CD4-positive, alpha-beta T cell (primary cell): ENCODE results near the gene GDAP1L1. TPM values are rescaled to one million over a fixed set of nuclear protein-coding genes. Genes with fewer than 3 reads are reported as not detected.
"Not testable (repeated sequence)": the region's sequence is repeated elsewhere in the genome, so short reads cannot be mapped to it uniquely, and the experiment has no call there.

ENCODE experiments used
- ATAC-seq: fragments of 200-7000 bp; cut with Tn5 transposase; one replicate; pipeline ENCODE4 v1.10.0; 2022; ENCODE audit warnings: mild to moderate bottlenecking; ENCODE audit not compliant: poor library complexity
- CTCF ChIA-PET: fragments of 350-600 bp; sonication (Branson Sonifier 250); formaldehyde crosslinking; loops from one replicate; lab custom pipeline; 2021; ENCODE audit warnings: antibody characterized with exemption, inconsistent platforms; lab: Charles Lee
- POLR2A ChIA-PET: fragments of 350-600 bp; sonication (Branson Sonifier 250); formaldehyde crosslinking; loops from one replicate; lab custom pipeline; 2021; ENCODE audit warnings: antibody characterized with exemption, inconsistent platforms; lab: Charles Lee
- DNase-seq, 14 experiments: peaks; one replicate each; pipeline ENCODE4 v3.0.0-alpha.2; 2013 to 2020; ENCODE audit warnings: mixed read lengths in 2 of 14
- H3K27ac ChIP-seq, 2 donors: one replicate each; pipeline versions ENCODE4 v1.5.1 to v1.7.0; 2013; ENCODE audit warnings: low read length in 2 of 2, low read depth in 1 of 2, mild to moderate bottlenecking in 1 of 2
- H3K27me3 ChIP-seq, 2 experiments: 1 replicate in 1 of 2; 2 replicates in 1 of 2; pipeline versions ENCODE4 v1.6.1 to v1.7.0; 2013; ENCODE audit warnings: low read length in 2 of 2, control low read depth in 1 of 2, mild to moderate bottlenecking in 1 of 2, moderate library complexity in 1 of 2; ENCODE audit not compliant: insufficient read depth in 2 of 2, control insufficient read depth in 1 of 2
- H3K36me3 ChIP-seq: one replicate; pipeline ENCODE4 v1.6.1; 2013; ENCODE audit warnings: low read length, control low read depth; ENCODE audit not compliant: insufficient read depth
- H3K4me1 ChIP-seq: one replicate; pipeline ENCODE4 v1.6.1; 2013; ENCODE audit warnings: low read length, control low read depth; ENCODE audit not compliant: insufficient read depth
- H3K4me3 ChIP-seq: one replicate; pipeline ENCODE4 v1.5.1; 2013; ENCODE audit warnings: mild to moderate bottlenecking, low read length, moderate library complexity
- H3K9me3 ChIP-seq, 2 experiments: 1 replicate in 1 of 2; 2 replicates in 1 of 2; pipeline versions ENCODE4 v1.6.1 to v1.7.0; 2013; ENCODE audit warnings: low read length in 2 of 2, mild to moderate bottlenecking in 2 of 2, control low read depth in 1 of 2, moderate library complexity in 1 of 2; ENCODE audit not compliant: control insufficient read depth in 1 of 2, insufficient read depth in 1 of 2
- H3K27ac Mint-ChIP-seq: one replicate; pipeline ENCODE4 v1.8.0; 2020; ENCODE audit warnings: mixed read lengths
- H3K27me3 Mint-ChIP-seq: one replicate; pipeline ENCODE4 v1.8.0; 2021; ENCODE audit warnings: mixed read lengths
- H3K36me3 Mint-ChIP-seq: one replicate; pipeline ENCODE4 v1.8.0; 2021; ENCODE audit warnings: low read depth, mixed read lengths
- H3K4me1 Mint-ChIP-seq: one replicate; pipeline ENCODE4 v1.8.0; 2021; ENCODE audit warnings: low read depth, mixed read lengths
- H3K4me3 Mint-ChIP-seq: one replicate; pipeline ENCODE4 v1.8.0; 2020; ENCODE audit warnings: mild to moderate bottlenecking, mixed read lengths
- H3K9me3 Mint-ChIP-seq: one replicate; pipeline ENCODE4 v1.8.0; 2020; ENCODE audit warnings: mixed read lengths
- CTCF ChIP-seq: fragments of 200-600 bp; IDR thresholded peaks from one replicate; pipeline ENCODE4 v1.8.0; 2022; ENCODE audit warnings: antibody characterized with exemption, mild to moderate bottlenecking
- intact Hi-C, 2 experiments: fragments of 100-400 bp; cut with DNase I in 1 of 2; cut with micrococcal nuclease in 1 of 2; formaldehyde crosslinking; loops; one replicate each; pipeline versions ENCODE4 v1.15.1 to v1.9.0; 2023 to 2025; cut with DNase I, micrococcal nuclease
- total RNA-seq, 174 experiments: library from RNA in 2 of 174; stranded (reverse) in 2 of 174; gene quantifications; one replicate each; pipeline ENCODE4 v1.2.3 and lab custom pipeline; 2021 to 2026

The GDAP1L1 gene
- total RNA-seq, 2 experiments from 2014 or later = not detected

GRCh38 chr20:44228465-44229258 is 18.4 kb upstream of the GDAP1L1 start:
- intact Hi-C loops = no loop called here
- peaks cover 4% of the 10 kb centered on the region for H3K4me1 ChIP-seq
- no peaks in the 10 kb centered on the region for H3K9me3 ChIP-seq
- H3K4me3 ChIP-seq = no peak overlapping the region
- no peaks in the 10 kb centered on the region for H3K4me1 Mint-ChIP-seq
- no peaks in the 10 kb centered on the region for H3K9me3 Mint-ChIP-seq
- ATAC-seq = no peak
- H3K4me3 Mint-ChIP-seq = no peak overlapping the region
- TF ChIP-seq CTCF = no peak
- no peaks in the 10 kb centered on the region for H3K36me3 Mint-ChIP-seq
- ChIA-PET CTCF (interaction anchor here (1.4 to 1.6 kb wide), 2 partner anchors 11 to 82 kb away, joined by 3 to 6 read pairs; partner anchors contain the start of gene FITM2), POLR2A (no interaction called here)
- no peak for DNase-seq
- H3K27ac Mint-ChIP-seq = no peak overlapping the region
- H3K36me3 ChIP-seq = no peaks in the 10 kb centered on the region
- H3K27ac ChIP-seq = no peak overlapping the region
- H3K27me3 ChIP-seq = no peaks in the 10 kb centered on the region
- H3K27me3 Mint-ChIP-seq = no peaks in the 10 kb centered on the region

GRCh38 chr20:44231193-44231592 is 15.9 kb upstream of the GDAP1L1 start:
- intact Hi-C loops = no loop called here
- H3K9me3 Mint-ChIP-seq = no peaks in the 10 kb centered on the region
- Histone ChIP-seq H3K27me3 (no peaks in the 10 kb centered on the region), H3K36me3 (no peaks in the 10 kb centered on the region), H3K27ac (no peak overlapping the region), H3K9me3 (no peaks in the 10 kb centered on the region), H3K4me3 (no peak overlapping the region), H3K4me1 (peaks cover 4% of the 10 kb centered on the region)
- CTCF ChIA-PET = interaction anchor here (1.2 kb wide), 1 partner anchor 14 kb away, joined by 3 read pairs; no protein-coding TSS in a partner anchor
- no peak overlapping the region for H3K4me3 Mint-ChIP-seq
- POLR2A ChIA-PET = no interaction called here
- no peak for TF ChIP-seq CTCF
- H3K4me1 Mint-ChIP-seq = no peaks in the 10 kb centered on the region
- no peak for ATAC-seq
- no peaks in the 10 kb centered on the region for H3K36me3 Mint-ChIP-seq
- no peak for DNase-seq
- H3K27me3 Mint-ChIP-seq = no peaks in the 10 kb centered on the region
- no peak overlapping the region for H3K27ac Mint-ChIP-seq

GRCh38 chr20:44231713-44232468 is 15.2 kb upstream of the GDAP1L1 start:
- ATAC-seq = no peak

GRCh38 chr20:44232469-44232856 is 14.6 kb upstream of the GDAP1L1 start:
- H3K27me3 Mint-ChIP-seq, H3K9me3 Mint-ChIP-seq, H3K27me3 ChIP-seq, DNase-seq, ATAC-seq, H3K4me1 ChIP-seq, H3K4me1 Mint-ChIP-seq, CTCF ChIA-PET, H3K27ac Mint-ChIP-seq, POLR2A ChIA-PET, H3K4me3 Mint-ChIP-seq, H3K4me3 ChIP-seq, H3K36me3 Mint-ChIP-seq, H3K27ac ChIP-seq, H3K36me3 ChIP-seq, intact Hi-C loops, H3K9me3 ChIP-seq: not testable (repeated sequence)

More at GRCh38 chr20:44231713-44232468, 15.2 kb upstream of the GDAP1L1 start:
- H3K36me3 ChIP-seq = no peaks in the 10 kb centered on the region
- Mint-ChIP-seq H3K4me3 (no peak overlapping the region), H3K9me3 (no peaks in the 10 kb centered on the region), H3K27me3 (no peaks in the 10 kb centered on the region), H3K27ac (no peak overlapping the region), H3K36me3 (no peaks in the 10 kb centered on the region), H3K4me1 (no peaks in the 10 kb centered on the region)
- H3K27me3 ChIP-seq = no peaks in the 10 kb centered on the region
- no peak for TF ChIP-seq CTCF
- intact Hi-C loops = no loop called here
- POLR2A ChIA-PET = no interaction called here
- H3K4me1 ChIP-seq = peaks cover 4% of the 10 kb centered on the region
- H3K4me3 ChIP-seq = no peak overlapping the region
- no peak for DNase-seq
- no peak overlapping the region for H3K27ac ChIP-seq
- no peaks in the 10 kb centered on the region for H3K9me3 ChIP-seq
- CTCF ChIA-PET = interaction anchor here (1.2 kb wide), 1 partner anchor 14 kb away, joined by 3 read pairs; no protein-coding TSS in a partner anchor
